Lower leg skin (tissue), 4 donors: ENCODE measurements around the gene SAMD3. TPM values are rescaled to one million over a fixed set of nuclear protein-coding genes. Genes with fewer than 3 reads are reported as not detected.

Experiments
- DNase-seq, 2 donors: peaks; one replicate each; pipeline ENCODE4 v3.0.0-alpha.2; 2019; ENCODE audit warnings: low spot score in 2 of 2
- H3K4me3 ChIP-seq: fragments of 200-600 bp; sonication (generic); 2 replicates; pipeline ENCODE4 v1.5.1; 2017; ENCODE audit warnings: mild to moderate bottlenecking, low read depth; ENCODE audit not compliant: poor library complexity, severe bottlenecking
- POLR2A ChIP-seq, 2 donors: fragments of 450-650 bp; IDR thresholded peaks; one replicate each; pipeline ENCODE4 v1.6.1; 2016 to 2017; ENCODE audit warnings: antibody characterized with exemption in 2 of 2, mild to moderate bottlenecking in 1 of 2, moderate library complexity in 1 of 2
- WGBS, 2 donors: methylation state at CpG; one replicate each; pipeline ENCODE4 v1.1.5; 2018; 5-methylcytosine and 5-hydroxymethylcytosine counted together
- intact Hi-C: fragments of 100-400 bp; cut with DNase I; formaldehyde crosslinking; loops from one replicate; pipeline ENCODE4 v1.15.0; 2023; ENCODE audit warnings: low total_unique reads
- total RNA-seq, 4 donors: library from RNA; depleted of rRNA; stranded (reverse); fragments of >200 nt; gene quantifications; one replicate each; pipeline ENCODE4 v1.1.0, GENCODE V29; 2016
- TF ChIP-seq, protein P1 (sequence below), 3 donors: fragments of 450-650 bp; IDR thresholded peaks; one replicate each; pipeline ENCODE4 v1.5.1; 2016; ENCODE audit warnings: antibody characterized with exemption in 3 of 3, mild to moderate bottlenecking in 3 of 3, moderate library complexity in 2 of 3

The SAMD3 gene
- total RNA-seq, 4 donors from 2014 or later, result not detected

DNA sequence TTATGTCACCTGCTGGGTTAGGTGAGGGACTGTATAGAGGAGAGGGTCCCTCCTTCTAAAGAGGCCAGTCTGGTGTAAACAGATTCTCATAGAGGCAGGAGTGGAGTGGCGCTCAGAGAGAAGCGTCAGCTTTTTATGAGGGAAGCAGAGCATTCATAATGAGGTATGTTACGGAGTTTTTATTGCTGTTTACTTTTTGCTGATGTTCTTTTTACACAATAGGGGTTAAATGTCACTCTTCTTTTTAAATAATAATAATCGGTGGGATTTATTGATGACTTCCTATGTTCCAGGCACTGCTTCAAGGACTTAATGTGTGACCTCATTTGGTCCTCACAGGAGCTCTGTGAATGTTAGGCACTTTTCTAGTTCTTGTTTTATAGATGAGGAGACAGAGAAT is 124.4 kb downstream of the SAMD3 start:
- no peak overlapping the region for H3K4me3 ChIP-seq
- intact Hi-C loops, result no loop called here
- no peak for DNase-seq
- 87 to 89% methylated on average over 4 of the region's 4 CpGs for WGBS, 2 donors
- TF ChIP-seq POLR2A (IDR thresholded peaks at IDR 0.05), result no peak
- TF ChIP-seq, protein P1, sequence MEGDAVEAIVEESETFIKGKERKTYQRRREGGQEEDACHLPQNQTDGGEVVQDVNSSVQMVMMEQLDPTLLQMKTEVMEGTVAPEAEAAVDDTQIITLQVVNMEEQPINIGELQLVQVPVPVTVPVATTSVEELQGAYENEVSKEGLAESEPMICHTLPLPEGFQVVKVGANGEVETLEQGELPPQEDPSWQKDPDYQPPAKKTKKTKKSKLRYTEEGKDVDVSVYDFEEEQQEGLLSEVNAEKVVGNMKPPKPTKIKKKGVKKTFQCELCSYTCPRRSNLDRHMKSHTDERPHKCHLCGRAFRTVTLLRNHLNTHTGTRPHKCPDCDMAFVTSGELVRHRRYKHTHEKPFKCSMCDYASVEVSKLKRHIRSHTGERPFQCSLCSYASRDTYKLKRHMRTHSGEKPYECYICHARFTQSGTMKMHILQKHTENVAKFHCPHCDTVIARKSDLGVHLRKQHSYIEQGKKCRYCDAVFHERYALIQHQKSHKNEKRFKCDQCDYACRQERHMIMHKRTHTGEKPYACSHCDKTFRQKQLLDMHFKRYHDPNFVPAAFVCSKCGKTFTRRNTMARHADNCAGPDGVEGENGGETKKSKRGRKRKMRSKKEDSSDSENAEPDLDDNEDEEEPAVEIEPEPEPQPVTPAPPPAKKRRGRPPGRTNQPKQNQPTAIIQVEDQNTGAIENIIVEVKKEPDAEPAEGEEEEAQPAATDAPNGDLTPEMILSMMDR (IDR thresholded peaks at IDR 0.05), result no peak

Other genes starting within 250 kb of the SAMD3 start
- gene L3MBTL3, start 204.4 kb downstream of the SAMD3 start, total RNA-seq, result 10 to 100 TPM in 1 of 4 donors, 1 to 10 TPM in 3; 4.0 to 10.0 (median 5.9) TPM
- 1 to 10 TPM in 1 of 4 donors, under 1 TPM in 3; 0.23 to 1.6 (median 0.68) TPM for gene TMEM200A, start 143.1 kb upstream of the SAMD3 start, total RNA-seq